Bone marrow (tissue), 2 donors: Measurements from ENCODE around the gene CHST15.

Source experiments
- DNase-seq, 2 donors: peaks; one replicate each; lab custom pipeline; 2025; lab: John Stamatoyannopoulos, UW

CHST15 gene

DNA sequence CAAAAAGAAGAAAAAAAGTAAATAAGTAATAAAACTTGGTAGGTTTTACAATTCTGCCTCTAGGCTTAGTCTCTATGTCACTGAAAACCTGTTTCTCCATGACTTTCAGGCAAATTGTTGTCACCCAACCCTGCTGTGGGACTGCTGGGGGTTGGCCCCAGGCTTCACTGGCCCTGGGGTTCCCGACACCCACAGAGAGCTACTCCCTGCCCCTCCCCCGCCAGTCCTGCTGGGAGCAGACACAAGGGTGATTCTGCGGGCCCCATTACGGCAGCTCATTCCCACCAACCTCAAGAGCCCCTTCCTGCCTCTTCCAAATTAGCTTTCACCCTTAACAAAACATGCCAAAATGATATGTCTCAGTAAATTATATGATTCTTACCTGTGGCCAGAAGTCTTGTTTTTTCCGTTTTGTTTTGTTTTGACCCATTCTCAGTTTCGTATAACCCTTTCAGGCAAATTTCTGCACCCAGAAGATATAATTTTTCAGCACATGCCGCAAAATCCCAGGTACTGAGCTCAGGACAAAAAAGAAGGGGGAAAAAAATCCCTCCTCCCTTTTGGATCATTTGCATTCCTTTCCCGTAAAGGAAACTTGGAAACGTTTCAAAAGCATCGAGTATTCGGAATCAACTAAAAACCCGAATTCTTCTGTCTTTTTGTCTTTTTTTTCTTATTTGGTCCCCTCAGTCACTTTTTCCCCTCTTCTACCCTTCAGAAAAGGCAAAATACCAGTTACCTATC lies 27.8 kb downstream of the CHST15 start:
- DNase-seq = no peak

DNA sequence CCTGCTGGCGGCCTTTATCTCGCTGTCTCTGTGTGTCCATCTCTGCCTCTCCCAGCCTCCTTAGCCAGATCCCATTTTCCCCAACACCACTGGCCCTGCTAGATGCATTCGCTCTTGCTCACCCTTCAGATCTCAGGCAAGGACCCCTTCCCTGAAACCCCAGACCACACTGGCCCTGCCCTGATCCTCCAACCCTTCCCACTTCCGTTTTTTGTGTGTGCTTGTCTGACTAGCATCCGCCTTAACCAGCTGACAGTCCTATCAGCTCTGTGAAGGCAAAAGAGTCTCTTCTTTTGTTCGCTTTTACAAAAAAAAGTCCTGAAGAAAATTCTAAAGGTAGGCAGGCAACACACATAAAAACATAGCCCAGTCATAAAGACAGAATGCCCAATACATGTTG lies 28.7 kb downstream of the CHST15 start:
- peak in 1 of 2 donors; percentile 3 for DNase-seq

DNA sequence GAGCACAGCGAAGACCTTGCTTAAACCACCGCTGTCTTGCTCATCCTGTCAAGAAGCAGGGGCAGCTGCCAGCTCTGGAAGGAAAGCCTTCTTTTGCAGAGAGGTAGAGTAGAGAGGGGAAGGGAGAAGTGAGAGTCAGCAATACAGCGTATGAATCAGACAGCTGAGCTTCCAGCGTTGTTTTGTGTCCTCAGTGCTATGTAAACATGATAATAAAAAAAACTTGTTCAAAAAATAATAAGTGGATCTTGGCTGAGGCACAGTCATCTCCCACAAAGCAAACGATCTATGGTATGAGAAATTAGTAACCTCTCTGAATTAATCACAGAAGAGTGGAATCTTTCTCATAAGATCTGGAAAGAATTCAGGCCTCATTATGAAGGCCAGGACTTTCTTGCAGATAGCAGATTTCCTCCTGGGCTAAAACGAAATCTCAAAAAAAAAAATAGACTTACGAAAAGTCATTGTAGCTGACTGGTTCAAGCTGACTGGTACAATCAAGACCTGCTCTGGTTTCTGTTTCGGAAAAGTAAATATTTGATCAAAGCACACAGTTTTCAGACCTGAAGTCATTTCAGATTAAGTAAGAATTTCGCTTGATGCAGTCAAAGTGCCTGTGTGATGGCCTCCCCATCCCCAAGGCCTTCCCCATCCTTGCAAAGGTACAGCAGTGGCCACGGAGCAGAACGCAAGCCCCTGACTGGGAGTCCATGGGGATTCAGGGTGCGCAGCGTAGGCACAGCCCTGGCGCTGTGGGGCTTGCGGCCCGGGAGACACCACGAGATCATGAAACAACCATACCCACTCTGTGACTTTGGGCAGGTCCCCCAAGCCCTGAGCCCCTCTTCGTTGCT lies 29.4 kb downstream of the CHST15 start:
- DNase-seq = peak in 1 of 2 donors; percentile 26

DNA sequence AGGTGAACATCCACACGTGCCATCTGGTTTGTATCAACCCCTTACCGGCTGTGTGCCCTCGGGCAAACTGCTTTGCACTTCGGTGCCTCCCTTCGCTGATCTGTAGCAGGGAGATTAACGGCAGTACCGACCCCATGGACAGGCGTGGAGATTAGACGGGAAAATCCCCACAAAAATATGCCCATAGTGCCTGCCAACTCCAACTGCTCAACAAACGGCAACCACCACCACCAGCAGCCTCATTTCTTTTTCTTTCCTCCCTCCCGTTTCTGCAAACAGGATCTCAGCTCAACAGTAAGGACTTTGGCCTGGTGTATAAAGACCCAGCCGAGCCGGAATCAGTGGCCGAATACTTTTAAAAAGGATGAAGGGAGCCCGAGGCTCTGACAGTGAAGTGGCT lies 31.0 kb downstream of the CHST15 start:
- no peak for DNase-seq

DNA sequence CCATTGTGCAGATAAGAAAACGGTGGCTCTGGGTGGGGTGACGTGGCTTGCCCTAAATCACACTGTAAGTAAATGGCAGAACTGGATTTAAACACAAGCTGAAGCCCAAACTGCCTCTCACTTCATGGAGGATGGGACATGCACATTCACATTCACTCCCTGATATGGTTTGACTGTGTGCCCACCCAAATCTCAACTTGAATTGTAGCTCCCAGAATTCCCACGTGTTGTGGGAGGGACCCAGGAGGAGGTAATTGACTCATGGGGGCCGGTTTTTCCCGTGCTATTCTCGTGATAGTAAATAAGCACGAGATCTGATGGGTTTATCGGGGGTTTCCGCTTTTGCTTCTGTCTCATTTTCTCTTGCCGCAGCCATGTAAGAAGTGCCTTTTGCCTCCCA lies 32.4 kb downstream of the CHST15 start:
- no peak for DNase-seq

DNA sequence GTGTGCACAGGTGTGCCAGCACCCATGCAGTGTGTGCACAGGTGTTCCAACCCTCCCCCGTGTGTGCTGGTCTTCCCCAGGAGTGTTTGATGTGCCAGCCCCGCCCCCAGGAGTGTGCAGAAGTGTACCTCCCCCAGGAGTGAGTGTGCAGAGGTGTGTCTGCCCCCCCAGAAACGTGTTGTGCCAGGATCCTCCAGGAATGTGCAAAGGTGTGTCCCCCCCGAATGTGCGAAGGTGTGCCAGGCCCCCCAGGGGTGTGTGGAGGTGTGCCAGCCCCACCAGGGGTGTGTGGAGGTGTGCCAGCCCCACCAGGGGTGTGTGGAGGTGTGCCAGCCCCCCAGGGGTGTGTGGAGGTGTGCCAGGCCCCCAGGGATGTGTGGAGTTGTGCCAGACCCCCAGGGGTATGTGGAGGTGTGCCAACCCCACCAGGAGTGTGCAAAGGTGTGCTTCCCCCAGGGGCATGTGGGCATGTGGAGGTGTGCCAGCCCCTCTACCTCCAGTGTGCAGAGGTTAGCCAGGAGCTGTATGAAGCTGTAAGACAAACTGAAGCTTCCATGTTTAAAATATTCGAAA lies 33.2 kb downstream of the CHST15 start:
- no peak for DNase-seq

DNA sequence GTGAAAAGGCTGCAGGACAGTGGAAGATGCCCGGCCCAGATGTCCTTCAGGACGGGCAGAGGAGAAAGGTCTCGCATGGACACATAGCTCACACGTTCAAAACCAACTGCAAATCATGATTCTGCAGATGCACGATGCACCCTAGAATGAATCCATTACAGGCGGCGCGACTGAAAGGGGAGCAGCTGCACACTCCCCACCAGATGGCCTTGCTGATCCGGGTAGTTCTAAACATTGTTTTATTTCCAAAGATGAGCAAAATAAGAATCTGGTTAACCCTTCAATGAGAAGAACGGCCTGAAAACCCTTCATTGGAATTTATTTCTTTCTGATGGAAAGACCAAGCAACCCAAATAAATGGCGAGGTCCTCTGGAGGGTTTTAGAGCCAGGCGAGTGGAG lies 33.8 kb downstream of the CHST15 start:
- no peak for DNase-seq

DNA sequence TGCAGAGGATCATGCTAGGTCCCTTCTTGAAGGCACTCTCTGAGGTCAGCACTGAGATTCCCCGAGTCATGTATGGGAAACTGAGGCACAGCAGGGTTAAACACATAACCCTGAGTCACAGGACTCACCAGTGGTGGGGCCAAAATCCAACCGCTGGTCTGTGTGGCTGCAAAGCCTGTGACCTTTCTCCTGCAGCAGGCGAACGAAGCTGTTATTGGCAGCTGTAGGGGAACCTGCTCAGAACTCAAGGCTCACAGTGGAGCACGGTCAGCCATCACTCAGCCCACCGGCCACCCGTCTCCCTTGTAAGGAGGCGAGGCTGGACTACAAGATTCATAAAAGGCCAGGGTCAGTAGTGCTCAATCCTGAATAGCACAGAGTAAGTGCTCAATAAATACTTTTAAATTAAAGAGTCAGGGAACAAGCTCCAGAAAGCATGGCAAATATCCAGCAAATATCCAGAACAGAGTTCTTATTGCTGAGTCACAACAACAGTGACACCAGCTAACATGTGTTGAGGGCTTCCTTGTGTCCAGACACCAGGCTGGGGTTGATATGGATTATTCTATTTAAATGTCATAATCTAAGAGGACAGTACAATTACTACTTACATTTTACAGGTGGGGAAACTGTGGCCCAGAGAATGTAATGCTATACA lies 34.9 kb downstream of the CHST15 start:
- DNase-seq = no peak

DNA sequence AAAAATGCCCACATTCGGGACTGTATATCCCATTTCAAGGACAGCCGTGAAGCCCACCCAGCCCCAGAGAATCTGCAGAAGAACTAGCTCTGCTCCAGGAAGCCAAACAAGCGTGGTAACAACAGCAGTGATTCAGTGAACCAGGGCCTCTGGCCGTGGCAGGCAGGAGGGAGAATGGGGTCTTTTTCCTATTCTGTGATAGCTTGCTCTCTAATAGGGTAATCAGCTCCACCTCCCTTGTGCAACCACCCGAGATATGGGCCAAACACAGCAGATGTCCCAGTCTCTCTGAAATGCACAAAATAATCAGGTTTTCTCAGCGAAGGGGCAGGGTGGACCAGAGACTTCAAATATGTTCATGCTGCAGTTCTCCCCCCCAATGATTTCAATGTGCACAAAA lies 35.8 kb downstream of the CHST15 start:
- no peak for DNase-seq

DNA sequence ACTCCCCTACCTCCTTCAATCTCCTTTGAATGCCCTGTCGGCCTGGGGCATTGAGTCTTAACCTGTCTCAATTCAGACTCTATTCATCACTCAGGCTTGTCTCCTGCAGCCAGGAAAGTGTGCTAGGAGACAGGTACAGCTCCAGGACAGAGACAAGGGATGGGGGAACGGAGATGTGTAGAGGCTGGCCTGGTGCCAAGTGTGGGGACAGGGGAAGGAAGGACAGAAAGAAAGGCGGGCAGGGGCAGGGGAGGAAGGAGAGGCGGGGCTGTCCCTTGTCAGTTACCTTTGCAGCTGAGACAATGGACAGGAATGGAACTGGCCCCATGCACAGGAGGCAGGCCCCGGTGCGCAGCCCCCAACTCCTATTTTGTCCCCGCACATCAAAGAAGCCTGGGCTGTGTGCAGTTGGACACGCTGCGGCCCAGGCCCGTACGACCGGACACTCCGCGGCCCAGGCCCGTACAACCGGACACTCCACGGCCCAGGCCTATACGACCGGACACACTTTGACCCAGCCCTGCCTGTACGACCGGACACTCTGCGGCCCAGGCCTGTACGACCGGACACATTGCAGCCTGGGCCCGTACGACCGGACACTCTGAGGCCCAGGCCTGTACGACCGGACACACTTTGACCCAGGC lies 36.9 kb downstream of the CHST15 start:
- DNase-seq = no peak

DNA sequence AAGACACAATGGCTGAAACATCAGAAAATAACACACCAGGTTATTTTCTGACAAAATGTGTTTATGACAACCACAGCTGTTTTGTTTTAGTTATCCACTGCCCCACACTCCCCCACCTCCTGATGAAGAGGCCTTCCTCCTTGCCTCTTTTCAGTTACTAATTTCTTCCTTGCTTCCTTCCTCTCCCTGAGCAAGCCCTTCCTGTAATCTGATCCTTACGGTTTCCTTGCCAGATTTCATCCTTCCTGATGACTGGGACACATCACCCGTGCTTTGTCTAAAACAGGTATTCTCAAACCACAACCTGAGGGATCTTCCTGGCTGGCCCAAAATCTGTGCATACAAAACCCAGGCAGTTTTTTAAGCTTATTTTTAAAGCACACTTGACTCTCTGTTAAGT lies 39.4 kb downstream of the CHST15 start:
- no peak for DNase-seq

DNA sequence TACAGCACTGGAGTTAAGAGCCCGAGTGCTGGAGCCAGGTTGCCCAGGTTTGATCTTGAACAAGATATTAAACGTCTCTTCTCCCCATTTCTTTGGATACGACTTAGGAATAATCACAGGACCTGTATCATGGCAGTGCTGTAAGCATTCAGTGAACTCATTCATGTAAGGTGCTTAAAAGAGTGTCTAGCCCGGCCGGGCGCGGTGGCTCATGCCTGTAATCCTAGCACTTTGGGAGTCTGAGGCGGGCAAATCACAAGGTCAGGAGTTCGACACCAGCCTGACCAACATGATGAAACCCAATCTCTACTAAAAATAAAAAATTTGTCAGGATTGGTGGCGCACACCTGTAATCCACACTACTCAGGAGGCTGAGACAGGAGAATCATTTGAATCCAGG lies 40.8 kb downstream of the CHST15 start:
- DNase-seq = no peak

DNA sequence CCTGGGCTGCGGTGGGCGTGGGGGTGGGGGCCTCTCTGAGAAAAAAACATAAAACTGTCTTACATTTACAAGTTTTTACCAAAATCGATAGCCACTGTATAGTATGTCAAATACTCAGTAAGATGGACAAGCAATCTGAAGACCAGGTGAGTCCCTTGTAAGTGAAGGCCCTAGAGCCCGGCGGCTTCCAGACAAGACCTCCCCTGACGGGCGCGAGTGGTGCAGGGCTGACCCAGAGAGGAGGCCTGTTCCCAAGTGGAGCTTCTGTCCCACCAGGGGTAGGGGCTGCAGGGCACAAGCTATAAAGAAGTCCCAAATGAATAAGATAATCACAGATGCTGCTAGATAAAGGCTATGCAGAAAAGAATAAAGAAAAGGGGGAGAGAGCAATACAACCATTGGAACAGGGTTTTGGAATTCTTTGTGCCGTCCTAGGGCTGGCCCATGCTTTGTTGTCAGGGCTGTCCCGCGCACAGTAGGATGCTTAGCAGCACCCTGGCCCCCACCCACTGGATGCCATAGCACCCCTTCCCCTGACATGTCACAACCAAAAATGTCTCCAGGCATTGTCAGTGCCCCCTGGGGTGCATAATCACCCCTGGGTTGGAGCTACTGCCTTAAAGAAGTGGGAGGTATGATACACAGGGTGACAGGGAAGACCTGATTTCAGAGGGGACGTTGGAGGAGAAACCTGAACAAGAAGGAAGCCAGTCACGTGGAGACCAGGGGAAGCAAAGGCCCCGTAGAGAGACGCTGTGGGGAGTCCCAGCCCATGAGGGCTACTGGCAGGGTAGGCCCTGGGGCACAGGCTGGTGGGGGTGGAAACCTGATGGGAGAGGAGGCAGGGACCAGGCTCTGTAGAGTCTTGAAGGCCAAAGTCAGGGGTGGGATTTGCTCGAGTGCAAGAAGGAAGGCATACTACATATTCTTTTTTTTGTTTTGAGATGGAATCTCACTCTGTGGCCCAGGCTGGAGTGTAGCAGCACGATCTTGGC lies 43.1 kb downstream of the CHST15 start:
- no peak for DNase-seq

DNA sequence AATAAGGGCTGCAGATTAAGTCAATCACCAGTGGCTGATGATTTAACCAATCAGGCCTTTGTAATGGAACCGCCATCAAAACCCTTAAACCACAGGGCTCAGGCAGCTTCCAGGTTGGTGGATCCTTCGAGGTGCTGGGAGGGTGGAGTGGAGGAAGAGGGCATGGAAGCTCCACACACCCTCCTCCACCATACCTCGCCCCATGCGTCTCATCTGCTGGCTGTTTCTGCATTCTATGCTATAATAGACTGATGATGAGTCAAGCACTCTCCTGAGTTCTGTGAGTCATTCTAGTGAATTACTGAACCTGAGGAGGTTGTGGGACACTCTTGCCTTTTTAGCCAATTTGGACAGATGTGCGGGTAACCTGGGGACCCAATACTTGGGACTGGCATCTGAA lies 43.9 kb downstream of the CHST15 start:
- no peak for DNase-seq

DNA sequence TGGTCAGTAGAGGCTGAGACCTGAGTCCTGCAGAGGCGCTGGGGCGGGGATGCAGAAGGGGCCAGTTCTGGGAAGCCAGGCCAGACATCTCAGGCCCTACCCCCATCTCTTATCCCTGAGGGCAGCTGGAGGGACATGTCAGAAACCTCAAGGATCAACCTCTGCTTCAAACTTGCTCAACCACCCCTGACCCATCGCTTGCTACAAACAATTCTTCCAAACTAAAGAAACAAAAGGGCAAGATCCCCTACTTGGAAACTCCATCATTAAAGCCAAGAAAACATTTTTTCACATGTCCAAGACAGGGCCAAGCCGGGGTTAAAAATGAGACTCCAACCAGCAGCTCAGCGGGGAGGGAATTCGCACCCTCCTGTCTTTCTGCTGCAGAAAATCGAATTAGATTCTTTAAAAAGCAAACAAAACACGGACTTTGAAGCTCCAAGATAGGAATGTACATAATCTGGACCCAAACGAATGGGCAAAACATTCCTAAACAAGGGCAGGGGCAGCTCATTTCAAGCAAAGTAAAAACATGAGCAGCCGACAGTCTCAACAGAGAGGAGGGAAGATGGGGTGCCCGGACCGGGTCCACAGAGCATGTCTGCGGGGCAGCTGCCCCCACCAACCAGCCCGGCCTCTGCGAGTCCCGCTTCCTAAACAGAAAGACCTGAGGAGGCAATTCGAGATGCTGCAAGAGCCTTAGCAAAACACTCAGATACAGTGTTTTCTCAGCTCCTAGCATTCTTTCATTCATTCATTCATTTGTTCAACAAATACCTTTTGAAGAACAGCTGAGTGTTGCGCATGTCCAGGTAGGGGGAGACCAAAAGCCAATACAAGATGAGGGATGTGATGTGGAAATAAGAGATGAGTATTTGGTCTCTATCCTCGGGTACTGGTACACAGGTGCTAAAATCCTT lies 44.8 kb downstream of the CHST15 start:
- DNase-seq = no peak

DNA sequence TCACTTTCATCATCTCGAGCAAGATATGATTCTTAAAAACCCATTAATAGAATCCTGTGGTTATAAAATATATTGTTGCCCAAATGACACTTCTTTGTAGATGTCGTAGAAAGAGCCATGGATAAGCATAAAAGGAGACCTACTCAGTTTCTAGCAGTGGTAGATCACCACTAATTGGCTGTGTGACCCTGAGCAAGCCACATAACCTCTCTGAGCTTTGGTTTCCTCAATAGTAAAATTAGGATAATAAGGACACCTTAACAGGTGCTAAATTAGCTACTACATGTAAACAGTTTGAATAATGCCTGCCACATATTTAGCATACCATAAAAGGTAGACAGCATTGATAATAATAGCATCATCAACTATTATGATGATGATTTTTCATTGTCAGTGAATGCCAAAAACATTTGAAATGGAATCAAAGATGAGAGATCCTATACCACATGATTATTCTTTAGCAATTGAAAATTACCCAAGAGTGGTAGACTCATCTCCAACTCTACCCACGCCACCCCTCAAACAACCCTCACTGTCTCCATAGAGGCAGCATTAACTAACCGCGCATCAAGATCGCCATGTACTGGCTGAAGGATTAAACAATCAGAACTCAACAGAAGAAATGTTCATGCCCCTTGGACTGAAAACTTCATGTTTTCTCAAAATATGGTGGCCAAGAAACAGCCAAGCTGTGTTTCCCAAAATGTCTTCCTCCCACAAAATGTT lies 45.8 kb downstream of the CHST15 start:
- DNase-seq = no peak

DNA sequence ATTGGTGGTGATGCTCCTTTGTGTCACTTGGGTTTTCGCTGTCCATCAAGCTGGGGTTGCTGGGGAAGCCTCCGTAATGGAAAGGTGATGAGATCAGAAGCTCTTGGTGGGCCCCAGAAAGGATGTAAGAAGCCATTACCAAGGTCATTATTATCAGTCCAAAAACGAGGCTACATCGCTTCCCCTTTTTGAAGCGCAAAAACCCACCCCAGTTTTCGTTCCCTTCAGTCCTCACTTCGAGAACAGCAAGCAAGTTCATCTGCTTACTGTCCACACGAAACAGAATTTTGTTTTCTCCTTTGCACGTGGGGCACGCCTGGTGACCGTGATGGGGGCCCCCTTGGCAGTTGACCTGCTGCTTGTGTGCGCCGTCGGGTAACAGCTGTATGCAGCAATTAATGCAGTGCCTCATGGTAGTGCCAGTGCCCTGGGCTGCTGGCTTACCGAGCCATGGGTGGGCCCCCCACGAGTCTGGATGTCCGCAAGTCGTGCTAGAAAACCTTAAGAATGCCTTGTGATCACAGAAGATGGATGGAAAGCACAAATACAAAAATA lies 47.5 kb downstream of the CHST15 start:
- no peak for DNase-seq

DNA sequence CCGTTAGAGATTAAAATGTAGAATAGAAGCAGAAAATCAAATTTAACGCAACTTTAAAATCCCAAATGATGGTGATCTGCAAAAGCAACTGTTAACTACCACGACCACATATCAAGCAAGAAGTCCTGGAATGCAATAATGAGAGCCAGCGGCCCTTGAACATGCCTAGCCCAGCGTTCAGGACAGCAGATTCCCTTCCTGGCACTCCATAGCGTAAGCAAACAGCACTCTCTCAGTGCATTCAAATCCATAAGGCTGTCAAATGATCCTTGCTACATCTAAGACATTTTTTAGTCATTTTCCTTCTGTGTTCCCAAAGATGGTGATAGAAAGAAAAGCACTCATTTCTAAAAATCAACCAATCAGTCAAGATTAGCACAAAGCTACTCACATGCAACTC lies 48.1 kb downstream of the CHST15 start:
- DNase-seq = no peak
